Measurements from ENCODE around the gene ADAM12. TPM values are rescaled to one million over a fixed set of nuclear protein-coding genes. Genes with fewer than 3 reads are reported as not detected.

Gene ADAM12
- total RNA-seq, 1 donor from 2014 or later: 0.98 TPM

- DNase-seq: no peak
- ATAC-seq: no peak
- Histone ChIP-seq H3K9me3 (no peaks in the 10 kb centered on the region), H3K4me1 (no peaks in the 10 kb centered on the region), H3K4me3 (no peak overlapping the region), H3K36me3 (no peaks in the 10 kb centered on the region), H3K27me3 (no peaks in the 10 kb centered on the region), H3K27ac (no peak overlapping the region)
- intact Hi-C loops (cut with DNase I): no loop called here
- TF ChIP-seq CTCF (IDR thresholded peaks at IDR 0.05): no peak
Measured at GRCh38 chr10:126233182-126234148, 154.8 kb downstream of the ADAM12 start.

DNA sequence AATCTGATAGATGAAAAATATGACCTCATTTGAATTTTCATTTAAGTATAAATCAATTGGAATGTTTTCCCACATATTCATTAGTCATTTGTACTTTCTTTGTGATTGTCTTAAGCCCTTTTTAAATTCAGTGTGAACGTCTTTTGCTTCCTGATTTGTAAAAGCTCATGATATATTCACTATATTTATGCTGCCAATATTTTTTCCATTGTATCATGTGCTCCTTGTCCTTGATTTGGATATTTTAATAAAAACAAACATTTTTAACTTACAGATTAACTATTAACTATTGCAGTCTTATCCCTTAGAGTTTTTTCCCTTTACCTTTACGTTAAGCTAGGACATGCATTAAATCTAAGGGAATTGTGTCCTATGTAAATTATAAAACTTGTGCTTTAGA lies 157.7 kb downstream of the ADAM12 start:
- intact Hi-C loops (cut with DNase I): no loop called here
- Histone ChIP-seq H3K36me3 (no peaks in the 10 kb centered on the region), H3K27ac (no peak overlapping the region), H3K9me3 (no peaks in the 10 kb centered on the region), H3K27me3 (no peaks in the 10 kb centered on the region), H3K4me1 (no peaks in the 10 kb centered on the region), H3K4me3 (no peak overlapping the region)
- DNase-seq: no peak
- TF ChIP-seq CTCF (IDR thresholded peaks at IDR 0.05): no peak
- ATAC-seq: no peak

- no peaks in the 10 kb centered on the region for H3K4me1 ChIP-seq
- DNase-seq: no peak
- no peak overlapping the region for H3K4me3 ChIP-seq
- no peak for TF ChIP-seq CTCF (IDR thresholded peaks at IDR 0.05)
- no peak for ATAC-seq
- H3K9me3 ChIP-seq: no peaks in the 10 kb centered on the region
- no peak overlapping the region for H3K27ac ChIP-seq
- H3K36me3 ChIP-seq: no peaks in the 10 kb centered on the region
- H3K27me3 ChIP-seq: no peaks in the 10 kb centered on the region
- intact Hi-C loops (cut with DNase I): no loop called here
Measured at GRCh38 chr10:126229686-126230085, 158.6 kb downstream of the ADAM12 start.

- Histone ChIP-seq H3K36me3 (no peaks in the 10 kb centered on the region), H3K4me1 (no peaks in the 10 kb centered on the region), H3K9me3 (no peaks in the 10 kb centered on the region), H3K27me3 (no peaks in the 10 kb centered on the region), H3K4me3 (no peak overlapping the region), H3K27ac (no peak overlapping the region)
- no peak for TF ChIP-seq CTCF (IDR thresholded peaks at IDR 0.05)
- peak; percentile 54 for ATAC-seq
- intact Hi-C loops (cut with DNase I): no loop called here
- no peak for DNase-seq
Measured at GRCh38 chr10:126227762-126228134, 160.5 kb downstream of the ADAM12 start.

DNA sequence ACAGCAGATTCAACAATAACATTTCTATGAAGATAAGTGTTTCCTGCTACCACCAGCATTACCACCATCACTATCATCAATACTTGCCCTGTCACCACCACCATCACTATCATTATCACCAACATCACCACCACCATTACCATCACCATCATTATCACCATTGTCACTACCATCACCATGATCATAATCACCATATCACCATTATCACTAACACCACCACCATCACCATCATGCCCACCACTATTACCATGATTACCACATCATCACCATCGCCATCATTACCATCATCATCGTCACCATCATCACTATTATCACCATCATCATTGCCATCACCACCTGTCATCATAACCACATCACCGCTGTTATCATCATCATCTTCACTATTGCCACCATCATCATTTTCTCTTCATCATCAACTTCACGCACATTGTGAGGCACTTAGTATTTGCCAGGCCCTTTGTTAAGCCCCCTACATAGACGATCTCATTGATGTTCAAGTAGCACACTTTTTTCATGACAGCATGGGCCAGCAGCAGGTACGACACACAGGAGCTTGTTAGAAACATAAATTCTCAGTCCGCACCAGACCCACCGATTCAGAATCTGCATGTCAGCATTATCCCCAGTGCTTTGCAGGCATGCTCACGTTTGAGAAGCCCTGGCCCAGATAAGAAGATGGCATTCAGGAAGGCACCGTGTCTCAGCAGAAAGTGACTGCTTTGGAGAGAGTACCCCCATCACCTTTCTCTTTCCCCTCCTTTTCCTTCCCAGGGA lies 161.1 kb downstream of the ADAM12 start:
- DNase-seq: no peak
- no peaks in the 10 kb centered on the region for H3K36me3 ChIP-seq
- H3K27me3 ChIP-seq: no peaks in the 10 kb centered on the region
- no peaks in the 10 kb centered on the region for H3K9me3 ChIP-seq
- intact Hi-C loops (cut with DNase I): no loop called here
- no peak overlapping the region for H3K27ac ChIP-seq
- H3K4me3 ChIP-seq: no peak overlapping the region
- ATAC-seq: no peak
- no peak for TF ChIP-seq CTCF (IDR thresholded peaks at IDR 0.05)
- no peaks in the 10 kb centered on the region for H3K4me1 ChIP-seq

All from upper lobe of right lung (tissue), 1 donor.